Thyroid gland (tissue), 4 donors: ENCODE data around the gene KLRC4. TPM values are rescaled to one million over a fixed set of nuclear protein-coding genes. Genes with fewer than 3 reads are reported as not detected.
"Not testable (repeated sequence)": the region's sequence is repeated elsewhere in the genome, so short reads cannot be mapped to it uniquely, and the experiment has no call there.

ENCODE experiments used
- DNase-seq, 2 donors: peaks; one replicate each; pipeline ENCODE4 v3.0.0-alpha.2; 2019
- H3K27ac ChIP-seq, 3 donors: fragments of 200-600 bp; sonication (generic); 1 replicate in 2 of 3; 2 replicates in 1 of 3; pipeline ENCODE4 v1.5.1; 2016 to 2019; ENCODE audit warnings: mild to moderate bottlenecking in 1 of 3, moderate library complexity in 1 of 3
- H3K27me3 ChIP-seq: fragments of 200-600 bp; sonication (generic); one replicate; pipeline ENCODE4 v1.5.1; 2019
- H3K36me3 ChIP-seq, 2 donors: fragments of 200-600 bp; sonication (generic); one replicate each; pipeline ENCODE4 v1.5.1; 2016 to 2019
- H3K4me1 ChIP-seq, 2 donors: fragments of 200-600 bp; sonication (generic); one replicate each; pipeline ENCODE4 v1.5.1; 2017 to 2019
- H3K4me3 ChIP-seq, 3 donors: fragments of 200-600 bp; sonication (generic); replicated peaks in 1 of 3; 1 replicate in 2 of 3; 2 replicates in 1 of 3; pipeline ENCODE4 v1.5.1; 2016; ENCODE audit warnings: mild to moderate bottlenecking in 1 of 3
- H3K9me3 ChIP-seq: fragments of 200-600 bp; sonication (generic); one replicate; pipeline ENCODE4 v1.5.1; 2017
- CTCF ChIP-seq, 6 experiments: fragments of 200-600 bp in 3 of 6; fragments of 450-650 bp in 3 of 6; sonication (generic) in 3 of 6; IDR thresholded peaks; one replicate each; pipeline ENCODE4 v1.5.1; 2016 to 2019; ENCODE audit warnings: antibody characterized with exemption in 6 of 6, mild to moderate bottlenecking in 2 of 6, inconsistent platforms in 1 of 6, moderate library complexity in 1 of 6
- POLR2A ChIP-seq, 2 donors: fragments of 450-650 bp; IDR thresholded peaks; one replicate each; pipeline ENCODE4 v1.6.1; 2017; ENCODE audit warnings: antibody characterized with exemption in 2 of 2, mild to moderate bottlenecking in 2 of 2, moderate library complexity in 1 of 2
- WGBS, 2 donors: methylation state at CpG; one replicate each; pipeline ENCODE4 v1.1.5; 2017; 5-methylcytosine and 5-hydroxymethylcytosine counted together
- intact Hi-C: fragments of 100-400 bp; cut with DNase I; formaldehyde crosslinking; loops from one replicate; pipeline ENCODE4 v1.15.1; 2023
- total RNA-seq, 4 donors: library from RNA; depleted of rRNA; stranded (reverse); fragments of >200 nt; gene quantifications; one replicate each; pipeline ENCODE4 v1.2.3, GENCODE V29; 2016

Gene KLRC4
- total RNA-seq, 4 donors from 2014 or later, result 2.4 TPM; not detected in 3

- intact Hi-C loops, result no loop called here
- no peak for DNase-seq
- Histone ChIP-seq H3K27ac (no peak overlapping the region), H3K9me3 (no peaks in the 10 kb centered on the region), H3K27me3 (no peaks in the 10 kb centered on the region), H3K36me3 (no peaks in the 10 kb centered on the region), H3K4me1 (no peaks in the 10 kb centered on the region), H3K4me3 (no peak overlapping the region)
- TF ChIP-seq POLR2A (IDR thresholded peaks at IDR 0.05) (no peak), CTCF (IDR thresholded peaks at IDR 0.05) (no peak)
- 78 to 85% methylated on average over 2 of the region's 2 CpGs for WGBS, 2 donors
Measured at GRCh38 chr12:10385166-10385613, 24.4 kb downstream of the KLRC4 start.

- 86 to 89% methylated on average over 3 of the region's 3 CpGs for WGBS, 2 donors
- no peak overlapping the region for H3K27ac ChIP-seq
- no peak overlapping the region for H3K4me3 ChIP-seq
- intact Hi-C loops, result no loop called here
- no peaks in the 10 kb centered on the region for H3K4me1 ChIP-seq
- DNase-seq, result no peak
- TF ChIP-seq CTCF (IDR thresholded peaks at IDR 0.05) (no peak), POLR2A (IDR thresholded peaks at IDR 0.05) (no peak)
- no peaks in the 10 kb centered on the region for H3K36me3 ChIP-seq
- no peaks in the 10 kb centered on the region for H3K27me3 ChIP-seq
- no peaks in the 10 kb centered on the region for H3K9me3 ChIP-seq
Measured at GRCh38 chr12:10384191-10384590, 25.4 kb downstream of the KLRC4 start.

GRCh38 chr12:10381928-10382628 is 27.5 kb downstream of the KLRC4 start:
- intact Hi-C loops, result no loop called here
- Histone ChIP-seq H3K4me3 (no peak overlapping the region), H3K36me3 (no peaks in the 10 kb centered on the region), H3K9me3 (no peaks in the 10 kb centered on the region), H3K27ac (no peak overlapping the region), H3K4me1 (no peaks in the 10 kb centered on the region), H3K27me3 (no peaks in the 10 kb centered on the region)
- TF ChIP-seq POLR2A (IDR thresholded peaks at IDR 0.05) (no peak), CTCF (IDR thresholded peaks at IDR 0.05) (no peak)
- DNase-seq, result no peak
- 91 to 92% methylated on average over 4 of the region's 4 CpGs for WGBS, 2 donors

DNA sequence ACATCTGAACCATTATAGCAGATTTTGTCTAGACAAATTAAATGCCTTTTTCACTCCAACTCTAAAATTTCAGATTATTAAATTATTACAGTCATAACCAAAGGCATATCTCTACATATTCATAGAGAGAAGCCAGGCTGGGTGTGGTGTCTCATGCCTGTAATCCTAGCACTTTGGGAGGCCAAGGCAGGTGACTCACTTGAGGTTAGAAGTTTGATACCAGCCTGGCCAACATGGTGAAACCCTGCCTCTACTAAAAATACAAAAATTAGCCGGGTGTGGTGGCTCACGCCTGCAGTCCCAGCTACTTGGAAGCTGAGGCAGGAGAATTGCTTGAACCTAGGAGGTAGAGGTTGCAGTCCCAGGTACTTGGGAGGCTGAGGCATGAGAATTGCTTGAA is 30.8 kb downstream of the KLRC4 start:
- 87% methylated on average over 2 of the region's 2 CpGs for WGBS, 2 donors
- H3K36me3 ChIP-seq, H3K9me3 ChIP-seq, intact Hi-C loops, H3K4me1 ChIP-seq, DNase-seq, H3K4me3 ChIP-seq, H3K27ac ChIP-seq, H3K27me3 ChIP-seq: not testable (repeated sequence)

- Histone ChIP-seq H3K4me1 (no peaks in the 10 kb centered on the region), H3K9me3 (no peaks in the 10 kb centered on the region), H3K27me3 (no peaks in the 10 kb centered on the region), H3K36me3 (no peaks in the 10 kb centered on the region), H3K27ac (no peak overlapping the region), H3K4me3 (no peak overlapping the region)
- no peak for DNase-seq
- intact Hi-C loops, result no loop called here
- TF ChIP-seq POLR2A (IDR thresholded peaks at IDR 0.05) (no peak), CTCF (IDR thresholded peaks at IDR 0.05) (no peak)
- WGBS, 2 donors, result 88 to 96% methylated on average over 3 of the region's 3 CpGs
Measured at GRCh38 chr12:10374624-10375018, 34.9 kb downstream of the KLRC4 start.
